KBM-7 (cell line): Measurements from ENCODE around the gene CAMTA1.
A peak's percentile ranks its signal among the peaks of the same experiment; 100 is the strongest.
"Not testable (repeated sequence)": the region's sequence is repeated elsewhere in the genome, so short reads cannot be mapped to it uniquely, and the experiment has no call there.

Experiments used
- DNase-seq: peaks from one replicate; pipeline ENCODE4 v3.0.0-alpha.2; 2015
- in situ Hi-C: fragments of 300-500 bp; cut with MboI; formaldehyde crosslinking; loops from 2 replicates; pipeline ENCODE4 v1.14.3; 2020; ENCODE audit warnings: low sequenced_read_pairs, low pct_unique_long_range_greater_than_20kb, mixed read lengths

Gene CAMTA1

DNA sequence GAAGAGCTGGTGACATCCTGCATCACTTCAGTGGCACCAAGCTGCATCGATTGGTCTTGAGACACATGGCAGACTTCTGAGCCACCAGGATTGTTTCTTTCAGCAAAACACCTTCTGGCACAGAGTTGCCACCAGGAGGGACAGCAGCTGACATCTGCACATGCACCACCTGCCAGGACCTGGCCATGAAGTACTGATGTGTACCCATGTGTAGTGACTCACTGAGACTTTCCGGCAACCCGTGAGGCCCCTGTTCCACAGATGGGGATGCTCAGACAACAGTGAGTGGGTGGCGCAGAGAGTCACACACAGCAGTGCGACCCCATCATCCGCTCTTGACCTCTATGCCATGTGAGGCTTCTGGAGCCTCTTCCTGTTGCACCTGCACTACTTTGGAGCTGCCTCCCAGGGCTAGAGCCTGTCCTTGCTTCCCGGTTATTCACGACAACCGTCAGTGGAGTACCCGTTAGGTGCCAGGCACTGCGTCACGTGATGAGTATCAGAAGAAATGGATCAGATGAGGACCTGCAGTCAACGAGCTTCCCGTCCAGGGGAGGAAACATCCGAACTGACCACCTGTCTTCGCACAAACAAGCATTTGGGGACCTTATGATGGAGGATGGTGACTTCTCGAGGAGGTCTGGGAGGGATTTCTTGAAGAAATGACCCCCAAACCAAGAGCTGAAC is 905.4 kb downstream of the CAMTA1 start:
- DNase-seq: no peak
- in situ Hi-C loops: no loop called here

DNA sequence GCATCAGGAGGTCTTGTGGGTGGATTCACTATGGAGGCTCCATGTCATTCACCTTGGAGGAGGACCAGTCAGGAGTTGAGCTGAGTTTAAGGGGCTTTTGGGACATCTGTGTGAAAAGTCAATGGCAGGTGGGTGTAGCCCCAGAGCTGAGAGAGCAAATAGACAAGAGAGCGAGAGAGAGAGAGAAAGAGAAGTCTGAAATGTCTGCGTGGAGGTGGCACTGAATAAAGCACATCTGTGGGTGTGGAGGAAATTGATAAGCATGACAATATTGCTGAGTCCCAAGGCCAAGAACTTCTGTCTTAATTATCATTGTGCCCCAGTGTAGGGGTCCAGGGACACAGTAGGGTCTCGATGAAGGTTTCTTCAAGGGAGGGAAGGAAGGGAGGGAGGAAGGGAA is 906.3 kb downstream of the CAMTA1 start:
- in situ Hi-C loops: no loop called here

DNA sequence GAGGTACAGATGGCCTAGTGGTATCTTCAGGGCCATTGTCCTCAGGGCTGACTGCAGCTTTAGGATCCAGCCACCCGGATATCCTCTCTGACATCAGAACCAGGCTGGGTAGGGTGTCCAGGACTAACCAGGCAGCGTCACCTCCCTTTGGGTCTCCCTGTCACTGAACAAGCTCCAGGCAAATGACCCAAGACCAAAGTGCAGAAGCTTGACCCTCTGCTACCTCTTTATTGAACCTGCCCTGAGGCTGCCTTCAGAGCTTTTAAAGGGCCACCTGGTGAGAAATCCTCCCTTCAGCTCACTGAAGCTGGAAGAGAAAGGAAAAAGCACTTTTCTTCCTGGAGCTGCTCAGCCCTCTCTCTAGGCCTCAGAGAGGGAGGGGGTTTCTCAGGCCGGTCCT is 906.8 kb downstream of the CAMTA1 start:
- DNase-seq: no peak
- in situ Hi-C loops: no loop called here

More for the DNA sequence above, 906.3 kb downstream of the CAMTA1 start:
- DNase-seq: no peak

DNA sequence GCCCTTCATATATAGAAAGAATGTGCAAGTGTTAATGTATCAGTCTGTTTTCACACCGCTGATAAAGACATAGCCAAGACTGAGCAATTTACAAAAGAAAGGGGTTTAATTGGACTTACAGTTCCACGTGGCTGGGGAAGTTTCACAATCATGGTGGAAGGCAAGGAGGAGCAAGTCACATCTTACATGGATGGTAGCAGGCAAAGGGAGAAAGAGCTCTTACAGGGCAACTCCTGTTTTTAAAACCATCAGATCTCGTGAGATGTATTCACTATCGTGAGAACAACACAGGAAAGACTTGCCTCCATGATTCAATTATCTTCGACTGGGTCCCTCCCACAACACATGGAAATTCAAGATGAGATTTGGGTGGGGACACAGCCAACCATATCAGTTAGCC is 907.8 kb downstream of the CAMTA1 start:
- DNase-seq, in situ Hi-C loops: not testable (repeated sequence)

DNA sequence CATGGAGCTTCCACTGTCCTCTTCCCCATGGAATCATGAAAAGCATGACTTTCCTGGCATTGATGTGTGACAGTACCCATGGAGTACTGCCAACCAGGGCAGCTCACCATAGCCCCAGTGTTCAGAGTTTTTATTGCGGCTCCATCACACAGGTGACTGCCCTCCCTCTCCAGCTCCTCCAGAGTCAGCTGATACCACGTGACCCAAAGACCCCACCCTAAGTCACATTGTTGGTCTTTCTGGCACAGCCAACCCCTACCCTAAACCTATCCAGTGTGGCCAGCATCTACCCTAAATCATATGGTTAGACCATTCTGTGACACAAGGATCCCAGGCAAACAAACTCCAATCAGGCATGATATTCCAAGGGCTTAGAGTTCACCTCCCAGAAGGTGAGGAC is 908.4 kb downstream of the CAMTA1 start:
- DNase-seq: no peak
- in situ Hi-C loops: no loop called here

DNA sequence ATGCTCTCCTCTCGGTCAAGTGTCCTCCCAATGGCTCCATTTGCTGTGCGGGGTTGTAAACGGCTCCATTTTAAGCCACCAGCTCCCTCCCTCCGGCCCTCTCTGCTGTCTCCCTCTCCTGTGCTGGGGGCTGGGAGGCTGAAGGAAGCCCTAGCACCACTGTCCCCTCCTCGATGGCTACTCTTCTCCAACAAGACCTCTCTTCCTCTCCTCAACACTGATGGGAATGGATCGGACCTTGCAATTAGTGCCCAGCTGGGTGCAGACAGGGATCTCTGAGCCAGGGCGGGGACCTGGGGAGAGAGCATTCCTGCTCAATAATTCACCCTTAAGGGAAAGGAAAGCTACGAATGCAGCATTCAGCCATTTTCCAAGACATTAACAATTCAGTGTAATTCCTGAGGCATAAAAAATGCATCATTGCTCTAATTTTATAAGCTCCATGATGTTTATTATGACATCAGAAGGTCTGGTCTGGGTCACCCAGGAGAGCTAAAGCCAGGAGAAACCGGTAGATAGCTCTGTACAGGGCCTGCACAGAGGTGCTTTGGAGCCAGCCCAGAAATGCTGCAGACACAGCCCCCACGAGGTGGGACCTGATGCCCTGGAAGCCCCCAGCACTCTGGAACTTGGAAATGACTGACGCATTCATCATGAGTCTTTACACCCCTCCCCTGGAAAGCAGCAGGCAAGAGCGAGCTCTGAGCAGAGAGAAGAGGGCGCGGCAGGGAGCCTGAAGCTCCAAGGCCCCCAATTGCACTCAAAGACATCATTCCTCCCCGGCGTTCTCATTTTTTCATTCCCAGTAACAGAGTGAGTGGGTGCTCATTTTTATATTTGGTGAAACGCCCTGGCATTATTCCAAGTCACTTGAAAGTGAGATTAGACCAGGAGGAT is 909.6 kb downstream of the CAMTA1 start:
- in situ Hi-C loops: no loop called here
- no peak for DNase-seq

DNA sequence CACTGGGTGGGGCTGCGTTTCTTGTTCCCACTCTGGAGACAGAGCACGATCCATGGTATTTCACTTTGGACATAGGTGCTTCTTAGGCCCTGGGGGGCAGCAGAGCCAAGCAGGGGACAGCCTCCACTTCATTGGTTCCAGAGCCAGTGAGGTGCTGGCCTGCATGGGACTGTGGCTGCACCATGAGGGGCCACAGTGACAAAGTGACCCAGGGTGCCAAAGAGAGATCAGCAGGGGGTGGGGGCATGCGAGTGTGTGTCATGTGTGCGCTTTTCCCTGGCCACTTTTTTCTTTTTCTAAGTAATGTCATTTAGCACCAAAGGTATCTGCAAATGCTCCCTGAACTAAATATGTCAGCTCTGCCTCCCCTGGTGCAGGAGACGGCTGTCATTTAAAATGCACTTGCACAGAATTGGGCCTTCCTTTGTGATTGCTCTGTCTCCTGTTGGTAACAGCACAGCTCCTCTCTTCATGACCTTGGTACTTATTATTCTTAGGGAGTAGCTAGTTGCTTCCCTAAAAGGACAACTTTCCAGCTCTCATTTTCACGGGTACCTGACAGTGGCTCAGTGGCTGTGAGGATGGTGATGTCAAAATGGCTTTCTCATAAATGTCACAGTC is 910.4 kb downstream of the CAMTA1 start:
- DNase-seq: no peak
- in situ Hi-C loops: no loop called here

DNA sequence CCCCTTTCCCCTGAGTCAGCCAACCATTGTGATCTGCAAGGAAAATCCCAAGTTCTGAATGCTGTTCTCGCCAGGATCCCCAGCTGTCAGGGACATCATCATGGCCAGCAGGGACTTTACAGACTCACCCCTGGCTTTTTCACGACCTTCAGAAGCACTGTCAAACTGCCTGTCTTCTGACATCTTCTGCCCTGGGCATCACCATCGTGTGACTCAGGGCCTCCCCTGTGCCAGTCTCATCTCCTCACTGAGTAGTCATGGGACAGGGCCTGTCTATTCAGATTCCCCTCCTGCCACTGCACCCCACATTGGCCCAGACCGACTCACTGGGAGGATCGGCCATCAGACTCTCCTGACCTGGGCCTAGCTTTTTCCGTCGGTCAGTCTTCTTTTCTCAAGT is 913.4 kb downstream of the CAMTA1 start:
- DNase-seq: no peak
- in situ Hi-C loops: no loop called here

DNA sequence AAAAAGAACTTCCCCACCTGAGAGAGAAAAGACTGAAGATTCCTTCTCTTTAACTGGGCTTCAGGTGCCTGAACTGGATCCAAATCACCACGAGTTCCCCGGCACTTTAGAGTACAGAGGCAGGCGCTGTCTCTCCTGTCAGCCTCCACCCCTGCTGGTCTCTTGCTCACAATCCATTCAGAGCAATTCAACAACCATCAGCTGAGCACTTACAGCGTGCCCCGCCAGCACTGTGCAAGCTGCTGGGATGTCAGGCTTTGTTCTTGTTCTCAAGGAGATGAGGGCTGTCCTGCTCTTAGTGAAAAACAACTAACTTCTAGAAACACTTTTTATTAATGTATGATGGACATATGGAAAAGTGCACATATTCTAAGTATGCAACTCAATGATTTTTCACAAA is 917.1 kb downstream of the CAMTA1 start:
- no peak for DNase-seq
- in situ Hi-C loops: no loop called here

DNA sequence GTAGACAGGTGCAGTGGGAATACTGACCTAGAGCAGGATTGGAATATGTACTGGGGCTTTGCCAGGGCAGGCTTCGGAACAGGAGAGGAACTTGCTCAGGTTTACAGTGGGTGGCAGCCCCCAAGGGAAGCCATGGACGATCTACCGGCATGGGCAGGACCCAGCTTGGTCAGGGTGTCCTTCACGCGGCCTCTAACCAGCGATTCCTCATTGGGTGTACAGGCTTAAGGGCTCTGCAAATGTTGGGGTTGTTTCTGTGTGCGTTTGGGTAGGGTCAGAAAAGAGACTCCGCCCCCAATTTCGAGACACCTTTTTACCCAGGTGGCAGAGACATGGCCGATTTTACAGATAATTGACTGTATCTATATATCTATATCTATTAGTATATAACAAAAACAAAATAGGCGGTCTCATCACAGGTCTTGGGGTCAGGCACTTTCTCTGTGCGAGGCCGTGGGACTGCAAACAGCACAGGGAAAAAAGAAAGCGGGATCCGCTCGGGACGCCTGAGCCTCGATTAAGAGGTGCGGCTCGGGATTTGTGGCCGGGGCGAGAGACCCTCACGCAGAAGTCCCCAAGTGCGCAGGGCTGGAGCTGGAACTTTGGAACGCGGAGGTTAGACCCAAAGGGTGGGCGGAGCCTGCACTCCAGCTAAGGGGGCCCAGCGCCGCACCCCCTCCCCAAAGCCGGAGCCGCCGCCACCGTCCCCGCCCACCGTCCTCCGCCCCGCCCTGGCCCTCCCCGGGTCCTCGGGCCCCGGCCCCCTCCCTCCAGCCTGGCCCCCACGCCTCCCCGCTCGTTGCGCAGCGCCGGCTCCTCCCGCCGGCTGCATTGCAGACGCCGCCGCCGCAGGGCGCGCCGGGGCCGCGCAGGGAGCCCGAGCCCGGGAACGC is 918.3 kb downstream of the CAMTA1 start:
- in situ Hi-C loops: no loop called here
- DNase-seq: no peak

DNA sequence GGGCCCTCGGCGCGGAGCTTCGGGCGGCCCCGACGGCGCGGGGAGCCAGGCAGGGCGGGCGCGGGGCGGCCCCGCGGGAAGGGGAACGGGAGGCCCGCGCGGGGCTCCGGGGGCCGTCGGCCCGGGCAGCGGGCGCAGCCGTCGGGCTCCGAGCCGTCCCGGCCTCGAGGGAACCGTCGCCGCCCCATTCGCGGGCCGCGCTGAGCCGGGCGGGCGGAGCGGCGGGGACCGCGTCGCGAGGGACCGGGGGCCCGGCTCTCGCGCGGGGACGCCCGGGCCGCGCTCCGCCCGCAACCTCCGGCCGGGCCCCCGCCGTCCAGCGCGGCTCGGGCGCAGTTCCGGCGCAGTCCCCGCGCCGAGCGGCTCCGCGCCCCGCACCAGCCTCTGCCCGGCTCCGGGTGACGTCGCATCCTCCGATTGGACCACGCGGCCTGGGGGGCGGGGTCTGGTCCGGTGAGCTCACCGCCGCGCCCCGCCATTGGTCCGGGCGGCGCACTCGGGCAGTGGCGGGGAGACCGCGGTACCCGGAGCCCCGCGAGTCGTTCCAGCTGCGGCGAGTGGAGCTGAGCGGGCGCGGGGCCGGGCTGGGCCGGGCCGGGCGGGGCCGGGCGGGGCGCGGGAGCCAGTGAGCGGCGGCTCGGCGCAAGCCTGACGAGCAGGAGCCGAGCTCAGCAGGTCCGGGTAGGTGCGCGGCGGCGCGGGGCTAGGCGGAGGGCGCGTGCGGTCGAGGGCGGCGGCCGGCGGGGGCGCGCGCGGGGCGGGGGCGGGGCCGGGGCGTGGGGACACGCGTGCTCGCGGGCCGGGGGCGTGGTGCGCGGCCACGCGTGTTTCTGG is 919.2 kb downstream of the CAMTA1 start:
- DNase-seq: peak; percentile 88
- in situ Hi-C loops: no loop called here

DNA sequence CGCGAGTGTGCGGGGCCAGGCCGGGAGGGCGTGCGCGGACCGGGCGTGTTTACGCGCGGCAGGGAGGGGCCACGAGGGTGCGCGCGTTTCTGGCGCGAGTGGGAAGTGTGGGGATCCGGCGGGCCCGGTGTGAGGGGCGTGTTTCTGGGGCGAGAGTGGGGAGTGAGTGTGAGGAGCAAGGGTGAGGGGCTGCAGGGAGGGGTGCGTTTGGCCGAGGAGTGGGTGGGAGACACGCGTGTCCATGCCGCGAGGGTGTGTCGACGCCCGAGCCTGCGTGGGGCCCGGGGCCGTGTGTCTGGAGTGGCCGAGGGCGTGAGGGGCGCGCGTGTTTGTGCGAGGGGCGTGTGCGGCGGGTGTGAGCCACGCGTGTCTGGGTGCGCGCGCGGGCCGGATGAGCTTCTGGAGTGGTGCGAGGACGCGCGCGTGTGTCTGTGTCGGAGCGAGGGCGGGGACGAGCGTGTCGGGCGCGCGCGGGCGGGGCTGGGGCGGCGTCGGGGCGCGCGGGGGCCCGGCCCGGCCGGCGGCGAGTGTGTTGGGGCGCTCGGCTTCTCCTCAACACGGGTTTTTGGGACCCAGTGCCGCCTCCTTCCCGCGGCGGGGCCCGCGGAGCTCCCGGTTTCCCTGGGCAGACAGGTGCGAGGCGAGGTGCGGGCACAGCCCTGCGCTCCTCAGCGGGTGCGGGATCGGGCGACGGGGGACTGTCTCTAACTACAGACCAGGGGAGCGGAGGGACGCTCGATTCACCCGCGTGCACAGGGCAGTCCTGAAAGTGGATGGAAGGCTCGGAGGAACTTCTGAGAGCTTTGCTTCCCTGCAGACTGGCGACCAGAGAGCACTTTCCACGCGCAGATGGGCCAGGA is 920.0 kb downstream of the CAMTA1 start:
- in situ Hi-C loops: no loop called here
- no peak for DNase-seq

DNA sequence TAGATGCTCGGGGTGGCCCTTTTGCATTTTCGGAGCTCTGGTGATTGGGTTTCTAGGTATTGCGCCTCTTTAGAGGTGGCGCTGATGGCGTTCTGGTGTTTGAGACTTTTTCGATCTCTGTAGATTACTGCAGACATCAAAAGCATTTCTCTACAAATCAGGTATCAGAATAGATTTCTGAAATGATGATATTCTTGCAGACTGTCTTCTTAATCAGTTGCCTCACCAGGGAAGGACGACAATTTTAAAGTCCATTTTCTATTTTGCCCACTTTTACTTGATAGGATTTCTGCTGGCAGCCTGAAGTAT is 920.6 kb downstream of the CAMTA1 start:
- no peak for DNase-seq
- in situ Hi-C loops: no loop called here

DNA sequence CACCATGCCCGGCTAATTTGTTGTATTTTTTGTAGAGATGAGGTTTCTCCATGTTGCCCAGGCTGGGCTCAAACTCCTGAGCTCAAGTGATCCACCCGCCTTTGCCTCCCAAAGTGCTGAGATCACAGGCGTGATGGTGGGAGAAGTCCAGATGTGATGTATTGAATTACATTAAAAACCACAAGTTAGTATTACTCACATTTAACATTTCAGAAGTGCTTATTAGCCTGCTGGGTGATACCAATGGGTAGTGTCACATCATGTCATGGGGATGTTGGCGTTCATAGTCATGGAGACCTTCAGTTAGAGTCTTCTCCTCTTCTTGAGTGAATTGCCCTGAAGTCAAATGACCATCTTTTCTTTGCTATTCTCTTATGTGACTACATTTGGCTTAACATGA is 922.3 kb downstream of the CAMTA1 start:
- in situ Hi-C loops: no loop called here
- DNase-seq: no peak

DNA sequence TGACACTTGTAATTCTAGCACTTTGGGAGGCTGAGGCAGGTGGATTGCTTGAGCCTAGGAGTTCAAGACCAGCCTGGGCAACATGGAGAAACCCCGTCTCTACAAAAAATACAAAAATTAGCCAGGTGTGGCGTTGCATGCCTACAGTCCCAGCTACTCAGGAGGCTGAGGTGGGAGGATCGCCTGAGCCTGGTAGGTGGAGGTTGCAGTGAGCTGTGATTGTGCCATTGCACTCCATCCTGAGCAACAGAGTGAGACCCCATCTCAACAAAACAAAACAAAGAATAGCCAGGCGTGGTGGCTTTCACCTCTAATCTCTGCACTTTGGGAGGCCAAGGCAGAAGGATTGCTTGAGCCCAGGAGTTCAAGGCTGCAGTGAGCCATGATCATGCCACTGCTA is 922.8 kb downstream of the CAMTA1 start:
- in situ Hi-C loops, DNase-seq: not testable (repeated sequence)

DNA sequence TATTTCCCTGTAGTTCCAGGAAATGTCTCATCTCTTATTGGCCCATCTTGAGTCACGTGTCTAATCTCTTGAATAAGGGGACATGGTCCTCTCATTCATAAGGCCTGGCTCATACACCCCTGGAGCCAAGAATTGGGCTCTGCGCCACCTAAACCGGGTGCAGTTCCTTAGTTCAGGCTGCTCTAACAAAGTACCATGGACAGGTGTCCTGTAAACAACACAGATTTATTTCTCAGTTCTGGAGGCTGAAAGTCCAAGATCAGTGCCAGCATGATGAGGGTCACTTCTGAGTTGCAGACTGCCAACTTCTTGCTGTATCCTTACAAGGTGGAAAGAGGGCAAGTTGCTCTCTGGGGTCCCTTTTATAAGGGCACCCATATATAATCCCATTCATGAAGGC is 925.6 kb downstream of the CAMTA1 start:
- in situ Hi-C loops: no loop called here

DNA sequence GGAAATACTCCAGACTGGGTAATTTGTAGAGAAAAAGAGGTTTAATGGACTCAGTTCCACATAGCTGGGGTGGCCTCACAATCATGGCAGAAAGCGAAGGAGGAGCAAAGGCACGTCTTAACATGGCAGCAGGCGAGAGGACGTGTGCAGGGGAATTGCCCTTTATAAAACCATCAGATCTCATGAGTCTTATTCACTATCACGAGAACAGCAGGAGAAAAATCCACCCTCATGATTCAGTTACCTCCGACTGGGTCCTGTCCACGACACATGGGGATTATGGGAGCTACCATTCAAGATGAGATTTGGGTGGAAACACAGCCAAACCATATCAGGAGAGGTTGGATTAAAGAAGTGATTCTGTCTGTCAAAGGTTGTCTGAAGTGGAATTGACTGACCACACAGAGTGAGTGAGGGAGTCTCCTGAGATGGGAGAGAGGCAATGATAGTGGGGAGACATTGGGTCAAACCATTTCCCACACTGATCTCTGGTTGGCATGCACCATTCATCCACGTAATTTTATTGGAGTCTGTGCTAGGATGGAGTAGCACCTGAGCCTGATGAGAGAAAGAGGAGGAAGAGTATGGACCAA is 927.6 kb downstream of the CAMTA1 start:
- DNase-seq: no peak
- in situ Hi-C loops: no loop called here

More for the DNA sequence above, 925.6 kb downstream of the CAMTA1 start:
- no peak for DNase-seq
